Measurements from ENCODE around the gene BAX. TPM values are rescaled to one million over a fixed set of nuclear protein-coding genes. Genes with fewer than 3 reads are reported as not detected.

The BAX gene
- total and polyA plus RNA-seq, 9 of the 15 experiments (the other 6 are each of a cell fraction or from before 2014, with no cell fraction given), result 3.2 to 95.4 (median 44.5) TPM

DNA sequence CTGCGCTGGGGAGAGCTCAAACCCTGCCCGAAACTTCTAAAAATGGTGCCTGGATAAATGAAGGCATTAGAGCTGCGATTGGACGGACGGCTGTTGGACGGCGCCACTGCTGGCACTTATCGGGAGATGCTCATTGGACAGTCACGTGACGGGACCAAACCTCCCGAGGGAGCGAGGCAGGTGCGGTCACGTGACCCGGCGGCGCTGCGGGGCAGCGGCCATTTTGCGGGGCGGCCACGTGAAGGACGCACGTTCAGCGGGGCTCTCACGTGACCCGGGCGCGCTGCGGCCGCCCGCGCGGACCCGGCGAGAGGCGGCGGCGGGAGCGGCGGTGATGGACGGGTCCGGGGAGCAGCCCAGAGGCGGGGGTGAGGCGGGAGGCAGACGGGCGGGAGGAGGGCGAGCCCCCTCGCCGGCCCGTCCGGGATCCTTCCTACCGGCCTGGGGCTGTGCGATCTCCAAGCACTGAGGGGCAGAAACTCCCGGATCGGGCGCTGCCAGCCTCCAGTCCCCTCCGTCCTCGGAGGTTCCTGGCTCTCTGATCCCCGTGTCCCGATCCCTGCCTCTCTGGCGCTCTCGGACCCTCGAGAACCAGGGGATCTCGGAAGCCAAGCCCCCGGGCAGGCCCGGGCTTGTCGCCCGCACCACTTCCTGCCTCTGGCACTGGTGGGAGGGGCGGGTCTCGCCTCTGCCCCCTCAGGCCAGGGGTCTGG, at the start of gene BAX (continued):
- no peak for TF ChIP-seq FOXA1 (IDR thresholded peaks at IDR 0.05; ENCODE audit: borderline replicate concordance)
- no peak; the same call in none of the 2 replicates for TF ChIP-seq ZNF766 (CRISPR knock-in tag; conservative IDR thresholded peaks at IDR 0.05)
- 0 out of 4 replicates have a peak, but pooled peaks of 1 of the 2 experiments have one; percentile 62 for TF ChIP-seq BCLAF1 (IDR thresholded peaks at IDR 0.05; ENCODE audit: borderline replicate concordance in 1 of 2, control insufficient read depth in 1 of 2, low read depth in 2 of 2, low read length in 1 of 2)
- TF ChIP-seq CEBPG (CRISPR knock-in tag; IDR thresholded peaks at IDR 0.05), result no peak
- TF ChIP-seq CEBPG (tag; conservative IDR thresholded peaks at IDR 0.05 in 1 of 2, IDR thresholded peaks at IDR 0.05 in 1 of 2), result no peak
- no peak for TF ChIP-seq TCF15 (CRISPR knock-in tag; IDR thresholded peaks at IDR 0.05)
- no peak for TF ChIP-seq ZNF764 (CRISPR knock-in tag; IDR thresholded peaks at IDR 0.05; ENCODE audit: low read depth)
- TF ChIP-seq ZNF212 (CRISPR knock-in tag; IDR thresholded peaks at IDR 0.05), result no peak
- TF ChIP-seq ZNF583 (CRISPR knock-in tag; IDR thresholded peaks at IDR 0.05), result 0 out of 2 replicates have a peak, but pooled peaks have one; percentile 28
- peak; percentile 67; the same call in 1 of the 2 replicates for TF ChIP-seq JUND (IDR thresholded peaks at IDR 0.05; ENCODE audit: borderline replicate concordance, low read depth, low read length)
- peak; percentile 53; the same call in 1 of the 3 replicates for TF ChIP-seq JUND (tag; IDR thresholded peaks at IDR 0.05; ENCODE audit: borderline replicate concordance, low read depth, low read length)
- peak; percentile 87 for TF ChIP-seq CREM (IDR thresholded peaks at IDR 0.05; ENCODE audit: low read depth)
- peak in 1 of 2 experiments; percentile 95; a peak in 2 of 4 replicates for TF ChIP-seq RCOR1 (IDR thresholded peaks at IDR 0.05; ENCODE audit: borderline replicate concordance in 1 of 2, low read depth in 2 of 2, low read length in 2 of 2)
- peak; percentile 53; the same call in 1 of the 2 replicates for TF ChIP-seq MEF2A (IDR thresholded peaks at IDR 0.05; ENCODE audit: control insufficient read depth, low read depth, low read length)
- TF ChIP-seq FOXK2 (conservative IDR thresholded peaks at IDR 0.05 in 1 of 2, IDR thresholded peaks at IDR 0.05 in 1 of 2; ENCODE audit: low read depth in 2 of 2), result peak; percentile 48 to 96; a peak in 2 of 4 replicates
- peak; percentile 47; the same call in 1 of the 2 replicates for TF ChIP-seq ARID1B (IDR thresholded peaks at IDR 0.05)
- TF ChIP-seq ZNF592 (IDR thresholded peaks at IDR 0.05), result peak; percentile 31; the same call in 1 of the 2 replicates
